HepG2 (cell line): ENCODE measurements around the gene TRAPPC4. TPM values are rescaled to one million over a fixed set of nuclear protein-coding genes. Genes with fewer than 3 reads are reported as not detected.

ENCODE experiments used
- AFF4 ChIP-seq: sonication (generic); formaldehyde crosslinking; IDR thresholded peaks from 2 replicates; pipeline ENCODE4 v1.4.0; 2020; ENCODE audit warnings: missing genetic modification reagents
- AGO2 ChIP-seq: fragments of 200-400 bp; formaldehyde crosslinking; optimal IDR thresholded peaks from 2 replicates; pipeline ENCODE3; 2017; ENCODE audit warnings: mild to moderate bottlenecking, low read depth, low read length, moderate library complexity
- ARHGAP35 ChIP-seq: sonication (generic); formaldehyde crosslinking; IDR thresholded peaks from 2 replicates; pipeline ENCODE4 v1.9.0; 2022; ENCODE audit warnings: mild to moderate bottlenecking, inconsistent platforms, moderate library complexity, missing genetic modification reagents, borderline replicate concordance
- FOSL2 ChIP-seq: sonication (generic); formaldehyde crosslinking; IDR thresholded peaks from 2 replicates; pipeline ENCODE4 v1.4.0; 2020; ENCODE audit warnings: missing genetic modification reagents
- HDAC1 ChIP-seq: sonication (generic); formaldehyde crosslinking; IDR thresholded peaks from 2 replicates; pipeline ENCODE4 v1.5.1; 2020; ENCODE audit warnings: mild to moderate bottlenecking, missing genetic modification reagents
- KDM5B ChIP-seq: sonication (generic); formaldehyde crosslinking; IDR thresholded peaks from 2 replicates; pipeline ENCODE4 v1.4.0; 2020; ENCODE audit warnings: missing genetic modification reagents, mild to moderate bottlenecking, borderline replicate concordance
- RBAK ChIP-seq: sonication (generic); formaldehyde crosslinking; IDR thresholded peaks from 2 replicates; pipeline ENCODE4 v1.5.1; 2020; ENCODE audit warnings: mild to moderate bottlenecking, missing genetic modification reagents
- RELA ChIP-seq: sonication (generic); formaldehyde crosslinking; IDR thresholded peaks from 2 replicates; pipeline ENCODE4 v1.4.0; 2020; ENCODE audit warnings: missing genetic modification reagents
- SALL2 ChIP-seq: sonication (generic); formaldehyde crosslinking; IDR thresholded peaks from 2 replicates; pipeline ENCODE4 v1.8.1; 2023; ENCODE audit warnings: mild to moderate bottlenecking, missing genetic modification reagents, inconsistent platforms
- SIX1 ChIP-seq: sonication (generic); formaldehyde crosslinking; IDR thresholded peaks from 2 replicates; pipeline ENCODE4 v1.4.0; 2020; ENCODE audit warnings: missing genetic modification reagents, borderline replicate concordance
- THAP11 ChIP-seq: IDR thresholded peaks from 2 replicates; pipeline ENCODE4 v1.6.1; 2016; ENCODE audit warnings: missing biosample characterization, missing genetic modification reagents
- ZBTB8A ChIP-seq: sonication (generic); formaldehyde crosslinking; IDR thresholded peaks from 2 replicates; pipeline ENCODE4 v1.4.0; 2020; ENCODE audit warnings: mild to moderate bottlenecking, low read depth, missing genetic modification reagents, borderline replicate concordance
- ZNF20 ChIP-seq: sonication (generic); formaldehyde crosslinking; IDR thresholded peaks from 2 replicates; pipeline ENCODE4 v1.4.0; 2020; ENCODE audit warnings: mild to moderate bottlenecking, moderate library complexity, missing genetic modification reagents
- ZNF230 ChIP-seq: sonication (generic); formaldehyde crosslinking; IDR thresholded peaks from 2 replicates; pipeline ENCODE4 v1.4.0; 2020; ENCODE audit warnings: mild to moderate bottlenecking, missing genetic modification reagents
- ZNF484 ChIP-seq: sonication (generic); formaldehyde crosslinking; IDR thresholded peaks from 2 replicates; pipeline ENCODE4 v1.5.1; 2020; ENCODE audit warnings: mild to moderate bottlenecking, low read depth, missing genetic modification reagents, borderline replicate concordance
- ZNF615 ChIP-seq: sonication (generic); formaldehyde crosslinking; IDR thresholded peaks from 2 replicates; pipeline ENCODE4 v1.5.0; 2020; ENCODE audit warnings: mild to moderate bottlenecking, missing genetic modification reagents, borderline replicate concordance
- ZNF749 ChIP-seq: sonication (generic); formaldehyde crosslinking; IDR thresholded peaks from 2 replicates; pipeline ENCODE4 v1.8.0; 2022; ENCODE audit warnings: mild to moderate bottlenecking, missing genetic modification reagents, moderate library complexity, borderline replicate concordance
- ZXDC ChIP-seq: sonication (generic); formaldehyde crosslinking; IDR thresholded peaks from 2 replicates; pipeline ENCODE4 v1.5.0; 2020; ENCODE audit warnings: mild to moderate bottlenecking, missing genetic modification reagents
- polyA plus RNA-seq, 8 experiments: library from polyadenylated mRNA; depleted of rRNA in 3 of 8; stranded (reverse) in 7 of 8; unstranded in 1 of 8; fragments of >200 nt; fragmentation: Illumina TruSeq in 4 of 8; extraction: Trizol in 4 of 8; gene quantifications; 2 replicates each; pipeline versions ENCODE4 v1.2.1 to v1.2.3, GENCODE V29; 2011 to 2016; ENCODE audit warnings: low read depth in 4 of 8, missing spikeins in 1 of 8, mixed read lengths in 1 of 8; ENCODE audit not compliant: insufficient read depth in 1 of 8
- total RNA-seq, 5 experiments: library from RNA; depleted of rRNA; stranded (reverse); fragments of >200 nt; fragmentation: Illumina TruSeq; extraction: Trizol; gene quantifications; 2 replicates each; pipeline ENCODE4 v1.2.3, GENCODE V29; 2016; ENCODE audit warnings: low read depth in 1 of 5
- TF ChIP-seq, protein P1 (sequence below), 2 experiments: sonication (generic) in 1 of 2; formaldehyde crosslinking in 1 of 2; IDR thresholded peaks; 2 replicates each; pipeline versions ENCODE4 v1.5.1 to v1.6.1; 2011 to 2020; ENCODE audit warnings: borderline replicate concordance in 1 of 2, low read depth in 1 of 2, low read length in 1 of 2, mild to moderate bottlenecking in 1 of 2, missing genetic modification reagents in 1 of 2, moderate library complexity in 1 of 2

TRAPPC4 gene
- total and polyA plus RNA-seq, 2 of the 13 experiments (the other 11 are each of a cell fraction or from before 2014, with no cell fraction given), result 97.4 to 140 TPM

GRCh38 chr11:119067371-119068222 lies 49.0 kb downstream of the TRAPPC4 start, which contains the start of gene VPS11 (continued):
- TF ChIP-seq AFF4 (CRISPR knock-in tag) (0 out of 2 replicates have a peak, but pooled peaks have one; percentile 68), FOSL2 (peak; percentile 58), ZNF615 (CRISPR knock-in tag) (no peak), ZNF749 (CRISPR knock-in tag) (no peak), ZNF20 (no peak), KDM5B (CRISPR knock-in tag) (peak; percentile 40; the same call in 1 of the 2 replicates), SIX1 (CRISPR knock-in tag) (0 out of 2 replicates have a peak, but pooled peaks have one; percentile 40), SALL2 (CRISPR knock-in tag) (0 out of 2 replicates have a peak, but pooled peaks have one; percentile 27), ARHGAP35 (CRISPR knock-in tag) (peak; percentile 50; the same call in 1 of the 2 replicates), ZXDC (no peak), RELA (CRISPR knock-in tag) (peak; percentile 37; the same call in 1 of the 2 replicates), ZBTB8A (no peak), THAP11 (CRISPR knock-in tag) (peak; percentile 90), HDAC1 (peak; percentile 85), RBAK (no peak), AGO2 (peak; percentile 42), ZNF230 (CRISPR knock-in tag) (0 out of 2 replicates have a peak, but pooled peaks have one; percentile 24), ZNF484 (CRISPR knock-in tag) (no peak)
- TF ChIP-seq, protein P1, sequence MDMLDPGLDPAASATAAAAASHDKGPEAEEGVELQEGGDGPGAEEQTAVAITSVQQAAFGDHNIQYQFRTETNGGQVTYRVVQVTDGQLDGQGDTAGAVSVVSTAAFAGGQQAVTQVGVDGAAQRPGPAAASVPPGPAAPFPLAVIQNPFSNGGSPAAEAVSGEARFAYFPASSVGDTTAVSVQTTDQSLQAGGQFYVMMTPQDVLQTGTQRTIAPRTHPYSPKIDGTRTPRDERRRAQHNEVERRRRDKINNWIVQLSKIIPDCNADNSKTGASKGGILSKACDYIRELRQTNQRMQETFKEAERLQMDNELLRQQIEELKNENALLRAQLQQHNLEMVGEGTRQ (IDR thresholded peaks at IDR 0.05; ENCODE audit: low read depth, low read length), result peak; percentile 98
- TF ChIP-seq, protein P1 (CRISPR knock-in tag; IDR thresholded peaks at IDR 0.05; ENCODE audit: borderline replicate concordance), result peak; percentile 99; the same call in 1 of the 2 replicates
